ENCODE results near the gene AGAP9.

- TF ChIP-seq CTCF (IDR thresholded peaks at IDR 0.05) (no peak), POLR2A (IDR thresholded peaks at IDR 0.05) (no peak)
These were observed 65.6 kb downstream of the AGAP9 start for GRCh38 chr10:47457826-47458225.

All from esophagus squamous epithelium (tissue), 4 donors.